Measurements from ENCODE around the gene ORAI3. TPM values are rescaled to one million over a fixed set of nuclear protein-coding genes. Genes with fewer than 3 reads are reported as not detected.

ORAI3 gene
- total RNA-seq (2014; rRNA removed; shearing (Covaris generic)), result 19.8 and 21.6 TPM in 2 replicates

GRCh38 chr16:30948667-30949649, at the start of gene ORAI3:
Gene ORAI3, plus strand, starts transcription at chr16:30949068. Its CDS starts 222 bp downstream, at chr16:30949290.

GRCh38 chr16:30923554-30924075, 25.3 kb upstream of the ORAI3 start, which contains the start of gene FBXL19:
Gene FBXL19, plus strand, starts transcription at chr16:30923572. Its CDS starts 2,183 bp downstream, at chr16:30925755.

DNA sequence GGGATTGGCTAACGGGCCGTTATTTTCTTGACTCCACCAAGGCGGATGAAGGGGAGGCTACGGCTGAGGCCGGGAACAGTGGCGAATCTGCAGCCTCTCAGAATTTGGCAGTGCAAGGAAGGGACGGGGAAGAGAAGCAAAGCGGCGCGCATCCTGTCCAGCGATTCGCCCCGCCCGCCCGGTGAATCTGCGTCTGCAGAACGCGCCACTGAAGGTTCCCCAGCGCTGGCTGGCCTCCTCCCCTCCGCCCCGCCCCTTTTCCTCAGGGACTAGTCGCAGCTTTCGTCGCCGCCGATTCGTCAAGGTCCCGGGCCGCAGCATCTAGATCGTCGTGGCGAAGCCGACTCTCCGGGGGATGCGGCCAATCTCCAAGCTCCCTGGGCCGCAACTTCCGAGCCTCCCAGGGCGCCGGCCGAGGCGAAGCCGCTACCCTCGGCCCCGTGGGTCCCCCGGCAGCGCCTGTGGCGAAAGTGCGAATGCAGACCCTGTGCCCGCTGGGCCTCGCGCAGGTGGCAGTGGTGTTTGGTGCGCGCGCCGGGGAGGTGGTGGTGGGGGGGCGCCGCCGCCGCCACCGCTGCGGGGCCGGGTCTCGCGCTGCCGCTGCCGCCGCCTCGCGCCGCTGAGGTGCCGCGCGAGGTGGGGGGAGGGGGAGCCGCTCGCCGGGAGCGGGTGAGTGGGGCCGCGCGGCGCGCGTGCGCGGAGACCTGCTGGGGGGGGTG, 8.7 kb downstream of the ORAI3 start, which contains the start of gene SETD1A:
TSS of gene SETD1A (plus strand) at position 299 of the 719 bp plus-strand sequence. CDS start 978 bp downstream, outside the sequence.

DNA sequence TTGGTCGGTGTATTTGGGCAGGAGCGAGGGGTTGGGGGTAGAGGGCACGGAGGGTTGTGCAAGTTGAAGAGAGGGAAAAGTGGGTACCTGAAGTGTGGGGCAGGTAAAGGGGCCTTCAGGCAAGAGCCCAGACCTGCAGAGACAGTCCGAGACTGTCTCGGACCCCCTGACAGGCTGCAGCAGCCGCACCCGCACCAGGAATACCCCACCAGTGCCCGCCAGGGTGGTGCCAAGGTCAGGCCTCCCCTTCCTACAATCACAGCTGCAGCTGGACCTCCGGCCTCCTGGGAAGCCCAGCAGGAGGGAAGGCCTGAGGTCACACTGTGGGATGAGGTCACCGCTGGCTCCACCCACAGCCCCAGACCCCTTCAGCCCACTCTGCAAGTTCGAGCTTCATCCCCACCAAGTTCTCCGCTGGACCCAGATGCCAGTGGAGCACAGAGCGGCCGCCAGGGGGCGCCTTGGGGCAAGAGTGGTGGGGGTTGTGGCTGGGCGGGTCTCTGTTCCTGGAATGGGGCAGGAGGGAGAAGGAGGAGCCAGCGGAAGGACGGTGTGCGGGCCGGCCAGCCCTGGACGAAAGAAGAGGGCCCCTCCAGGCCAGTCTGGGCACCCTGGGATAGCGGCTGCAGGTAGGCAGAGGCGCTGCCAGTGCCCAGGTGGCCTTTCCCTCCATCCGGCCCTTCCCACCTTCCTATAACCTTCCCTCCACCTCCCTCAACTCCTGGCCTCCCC, 36.0 kb downstream of the ORAI3 start, which contains the start of gene HSD3B7:
TSS of gene HSD3B7 (plus strand) at position 539 of the 732 bp plus-strand sequence. CDS start 452 bp downstream, outside the sequence.

Small RNA genes lying within 50 kb of the gene (small RNA-seq; reads per million reads assigned to genes)
- not detected for gene AC135048.1

Other genes with a start within 250 kb of the ORAI3 start
- gene SRCAP, start 249.9 kb upstream of the ORAI3 start, total RNA-seq (2014; rRNA removed; shearing (Covaris generic)), result 33.7 and 36.1 TPM in 2 replicates
- 25.8 and 27.6 TPM in 2 replicates for gene PHKG2, start 200.6 kb upstream of the ORAI3 start, total RNA-seq (2014; rRNA removed; shearing (Covaris generic))
- gene CFAP119, start 187.0 kb upstream of the ORAI3 start, total RNA-seq (2014; rRNA removed; shearing (Covaris generic)), result 21.3 and 29.5 TPM in 2 replicates
- 110 and 121 TPM in 2 replicates for gene RNF40, start 186.7 kb upstream of the ORAI3 start, total RNA-seq (2014; rRNA removed; shearing (Covaris generic))
- 9.7 and 10.2 TPM in 2 replicates for gene ZNF629, start 161.9 kb upstream of the ORAI3 start, total RNA-seq (2014; rRNA removed; shearing (Covaris generic))
- 57.4 and 71.4 TPM in 2 replicates for gene BCL7C, start 55.0 kb upstream of the ORAI3 start, total RNA-seq (2014; rRNA removed; shearing (Covaris generic))
- gene CTF1, start 52.5 kb upstream of the ORAI3 start, total RNA-seq (2014; rRNA removed; shearing (Covaris generic)), result not detected in 2 replicates
- gene FBXL19, start 25.5 kb upstream of the ORAI3 start, total RNA-seq (2014; rRNA removed; shearing (Covaris generic)), result 32.0 and 35.8 TPM in 2 replicates
- gene SETD1A, start 8.7 kb downstream of the ORAI3 start, total RNA-seq (2014; rRNA removed; shearing (Covaris generic)), result 9.8 and 12.9 TPM in 2 replicates
- 2.2 and 2.4 TPM in 2 replicates for gene HSD3B7, start 36.1 kb downstream of the ORAI3 start, total RNA-seq (2014; rRNA removed; shearing (Covaris generic))
- 0.98 TPM in 1 of 2 replicates, not detected in the other for gene STX1B, start 61.6 kb downstream of the ORAI3 start, total RNA-seq (2014; rRNA removed; shearing (Covaris generic))
- gene STX4, start 84.5 kb downstream of the ORAI3 start, total RNA-seq (2014; rRNA removed; shearing (Covaris generic)), result 23.6 and 25.5 TPM in 2 replicates
- gene ZNF668, start 125.2 kb downstream of the ORAI3 start, total RNA-seq (2014; rRNA removed; shearing (Covaris generic)), result 18.1 and 22.6 TPM in 2 replicates
- gene ZNF646, start 125.4 kb downstream of the ORAI3 start, total RNA-seq (2014; rRNA removed; shearing (Covaris generic)), result 18.1 and 18.4 TPM in 2 replicates
- gene PRSS53, start 139.9 kb downstream of the ORAI3 start, total RNA-seq (2014; rRNA removed; shearing (Covaris generic)), result 3.6 and 6.6 TPM in 2 replicates
- 141 and 193 TPM in 2 replicates for gene VKORC1, start 145.7 kb downstream of the ORAI3 start, total RNA-seq (2014; rRNA removed; shearing (Covaris generic))
- 39.1 and 49.7 TPM in 2 replicates for gene BCKDK, start 159.3 kb downstream of the ORAI3 start, total RNA-seq (2014; rRNA removed; shearing (Covaris generic))
- gene KAT8, start 168.6 kb downstream of the ORAI3 start, total RNA-seq (2014; rRNA removed; shearing (Covaris generic)), result 40.7 and 59.5 TPM in 2 replicates
- not detected in 2 replicates for gene PRSS8, start 186.7 kb downstream of the ORAI3 start, total RNA-seq (2014; rRNA removed; shearing (Covaris generic))
- gene PRSS36, start 201.0 kb downstream of the ORAI3 start, total RNA-seq (2014; rRNA removed; shearing (Covaris generic)), result 0.98 TPM in 1 of 2 replicates, not detected in the other
- 62.7 and 76.7 TPM in 2 replicates for gene FUS, start 231.1 kb downstream of the ORAI3 start, total RNA-seq (2014; rRNA removed; shearing (Covaris generic))